HepG2 (cell line): ENCODE data around the gene ZNF644. TPM values are rescaled to one million over a fixed set of nuclear protein-coding genes. Genes with fewer than 3 reads are reported as not detected.
A peak's percentile ranks its signal among the peaks of the same experiment; 100 is the strongest.

ENCODE experiments used
- CEBPB ChIP-seq: IDR thresholded peaks from 2 replicates; pipeline ENCODE4 v1.6.1; 2011; ENCODE audit warnings: low read depth, low read length, improper control_type of control experiment, borderline replicate concordance
- HNRNPH1 ChIP-seq: fragments of 200-400 bp; formaldehyde crosslinking; optimal IDR thresholded peaks from 2 replicates; pipeline ENCODE3; 2017; ENCODE audit warnings: mild to moderate bottlenecking, low read depth, low read length
- HNRNPL ChIP-seq: fragments of 200-400 bp; formaldehyde crosslinking; IDR thresholded peaks from 2 replicates; pipeline ENCODE4 v1.6.1; 2017; ENCODE audit warnings: mild to moderate bottlenecking, low read depth, low read length
- IKZF1 ChIP-seq: fragments of 450-650 bp; IDR thresholded peaks from 2 replicates; pipeline ENCODE4 v1.7.1; 2016
- NFE2L1 ChIP-seq: sonication (generic); formaldehyde crosslinking; IDR thresholded peaks from 2 replicates; pipeline ENCODE4 v1.4.0; 2020; ENCODE audit warnings: missing genetic modification reagents, mild to moderate bottlenecking, borderline replicate concordance
- RARG ChIP-seq: sonication (generic); formaldehyde crosslinking; IDR thresholded peaks from 2 replicates; pipeline ENCODE4 v1.4.0; 2020; ENCODE audit warnings: low read depth, mild to moderate bottlenecking, missing genetic modification reagents
- REST ChIP-seq, 2 experiments: IDR thresholded peaks; 2 replicates each; pipeline ENCODE4 v1.6.1; 2011 to 2012; ENCODE audit warnings: low read length in 2 of 2, borderline replicate concordance in 1 of 2, low read depth in 1 of 2, mild to moderate bottlenecking in 1 of 2, moderate library complexity in 1 of 2
- REXO4 ChIP-seq: sonication (generic); formaldehyde crosslinking; IDR thresholded peaks from 2 replicates; pipeline ENCODE4 v1.8.0; 2022; ENCODE audit warnings: missing genetic modification reagents, mild to moderate bottlenecking, borderline replicate concordance
- TCF7 ChIP-seq: sonication (generic); IDR thresholded peaks from 2 replicates; pipeline ENCODE4 v1.6.1; 2016; ENCODE audit warnings: antibody characterized with exemption, low read depth
- TOPORS ChIP-seq: sonication (generic); formaldehyde crosslinking; IDR thresholded peaks from 2 replicates; pipeline ENCODE4 v1.8.0; 2023; ENCODE audit warnings: mild to moderate bottlenecking, missing genetic modification reagents
- ZBTB34 ChIP-seq: sonication (generic); formaldehyde crosslinking; IDR thresholded peaks from 2 replicates; pipeline ENCODE4 v1.8.0; 2022; ENCODE audit warnings: mild to moderate bottlenecking, missing genetic modification reagents
- ZBTB42 ChIP-seq: sonication (generic); formaldehyde crosslinking; IDR thresholded peaks from 2 replicates; pipeline ENCODE4 v1.5.0; 2020; ENCODE audit warnings: mild to moderate bottlenecking, missing genetic modification reagents
- ZBTB7B ChIP-seq: sonication (generic); formaldehyde crosslinking; IDR thresholded peaks from 2 replicates; pipeline ENCODE4 v1.4.0; 2020; ENCODE audit warnings: missing genetic modification reagents
- ZNF274 ChIP-seq: sonication (generic); formaldehyde crosslinking; IDR thresholded peaks from 2 replicates; pipeline ENCODE4 v1.5.1; 2020; ENCODE audit warnings: mild to moderate bottlenecking, missing genetic modification reagents
- ZNF296 ChIP-seq: sonication (generic); formaldehyde crosslinking; conservative IDR thresholded peaks from 2 replicates; pipeline ENCODE4 v1.5.0; 2020; ENCODE audit warnings: mild to moderate bottlenecking, missing genetic modification reagents
- ZNF660 ChIP-seq: sonication (generic); formaldehyde crosslinking; IDR thresholded peaks from 2 replicates; pipeline ENCODE4 v1.5.1; 2020; ENCODE audit warnings: mild to moderate bottlenecking, low read depth, missing genetic modification reagents, borderline replicate concordance
- ZNF839 ChIP-seq: sonication (generic); formaldehyde crosslinking; IDR thresholded peaks from 2 replicates; pipeline ENCODE4 v1.4.0; 2020; ENCODE audit warnings: missing genetic modification reagents, mild to moderate bottlenecking, borderline replicate concordance
- ZUFSP ChIP-seq: sonication (generic); formaldehyde crosslinking; IDR thresholded peaks from 2 replicates; pipeline ENCODE4 v1.9.0; 2021; ENCODE audit warnings: missing genetic modification reagents, mild to moderate bottlenecking, borderline replicate concordance
- polyA plus RNA-seq, 8 experiments: library from polyadenylated mRNA; depleted of rRNA in 3 of 8; stranded (reverse) in 7 of 8; unstranded in 1 of 8; fragments of >200 nt; fragmentation: Illumina TruSeq in 4 of 8; extraction: Trizol in 4 of 8; gene quantifications; 2 replicates each; pipeline versions ENCODE4 v1.2.1 to v1.2.3, GENCODE V29; 2011 to 2016; ENCODE audit warnings: low read depth in 4 of 8, missing spikeins in 1 of 8, mixed read lengths in 1 of 8; ENCODE audit not compliant: insufficient read depth in 1 of 8
- total RNA-seq, 5 experiments: library from RNA; depleted of rRNA; stranded (reverse); fragments of >200 nt; fragmentation: Illumina TruSeq; extraction: Trizol; gene quantifications; 2 replicates each; pipeline ENCODE4 v1.2.3, GENCODE V29; 2016; ENCODE audit warnings: low read depth in 1 of 5

Gene ZNF644
- total and polyA plus RNA-seq, 2 of the 13 experiments (the other 11 are each of a cell fraction or from before 2014, with no cell fraction given) = 17.7 to 51.7 TPM

GRCh38 chr1:91020967-91021685 lies 709 bp downstream of the ZNF644 start (continued):
- TF ChIP-seq ZNF296 (CRISPR knock-in tag) (no peak), ZBTB7B (CRISPR knock-in tag) (no peak), REXO4 (CRISPR knock-in tag) (no peak), ZNF839 (no peak), HNRNPH1 (no peak), ZNF660 (CRISPR knock-in tag) (no peak), RARG (CRISPR knock-in tag) (no peak), IKZF1 (no peak), TCF7 (no peak), HNRNPL (0 out of 2 replicates have a peak, but pooled peaks have one; percentile 15), ZNF274 (no peak), ZBTB42 (CRISPR knock-in tag) (no peak), TOPORS (CRISPR knock-in tag) (no peak), CEBPB (no peak), ZBTB34 (CRISPR knock-in tag) (no peak), NFE2L1 (CRISPR knock-in tag) (no peak), ZUFSP (CRISPR knock-in tag) (no peak), REST (IDR thresholded peaks at IDR 0.05; ENCODE audit: borderline replicate concordance in 1 of 2, low read depth in 1 of 2, low read length in 2 of 2) (no peak)
